CD4-positive, alpha-beta T cell treated with Interleukin-6 at 100 ng/mL for 8 hours (primary cell): ENCODE results near the gene WNT16.
"Not testable (repeated sequence)": the region's sequence is repeated elsewhere in the genome, so short reads cannot be mapped to it uniquely, and the experiment has no call there.

ENCODE experiments used
- DNase-seq: peaks from one replicate; pipeline ENCODE4 v3.0.0-alpha.2; 2020; ENCODE audit warnings: mixed read lengths, low spot score

WNT16 gene

DNA sequence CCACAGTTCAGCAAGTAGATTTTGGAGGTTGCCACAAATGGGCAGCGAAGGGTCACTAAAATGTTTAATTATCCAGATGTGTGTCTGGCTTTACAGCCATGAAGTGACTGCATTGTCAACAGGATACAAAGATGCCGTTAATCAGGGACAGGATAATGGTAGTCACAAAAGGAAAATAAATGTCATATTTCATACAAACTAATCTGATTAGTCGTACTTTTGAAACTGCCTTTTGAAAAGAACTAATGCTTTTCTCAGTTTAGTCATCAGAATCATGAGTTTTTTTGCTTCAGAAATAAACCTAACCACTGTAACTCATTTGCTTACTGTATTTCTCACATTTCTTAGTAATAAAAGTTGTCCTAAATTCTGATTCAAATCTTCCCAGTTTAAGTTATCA is 22.2 kb upstream of the WNT16 start:
- DNase-seq: no peak

DNA sequence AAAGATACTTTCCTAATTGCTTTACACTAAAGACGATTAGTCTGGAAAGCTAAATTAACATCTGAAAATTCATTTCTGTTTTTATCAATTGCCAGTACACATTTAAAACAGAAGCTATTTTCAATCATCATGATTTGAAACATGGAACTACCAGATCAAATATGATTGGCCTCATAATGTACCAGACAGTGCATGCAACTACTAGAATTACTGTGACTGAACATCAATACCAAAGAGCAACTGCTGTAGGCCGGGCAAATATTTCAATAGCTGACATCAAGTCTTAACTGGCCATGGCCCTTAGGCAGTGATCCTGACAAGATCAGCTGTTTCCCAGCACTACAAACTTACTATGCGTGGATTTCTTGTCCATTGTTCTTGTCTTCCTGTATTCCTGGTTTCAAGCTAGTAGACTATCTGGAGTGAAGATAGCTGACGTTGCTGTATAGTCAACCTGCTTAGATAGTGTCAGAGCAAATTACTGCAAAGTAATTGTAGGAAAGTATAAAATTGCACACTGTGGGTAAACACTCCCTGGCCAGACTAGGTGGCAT is 21.7 kb upstream of the WNT16 start:
- DNase-seq: no peak

DNA sequence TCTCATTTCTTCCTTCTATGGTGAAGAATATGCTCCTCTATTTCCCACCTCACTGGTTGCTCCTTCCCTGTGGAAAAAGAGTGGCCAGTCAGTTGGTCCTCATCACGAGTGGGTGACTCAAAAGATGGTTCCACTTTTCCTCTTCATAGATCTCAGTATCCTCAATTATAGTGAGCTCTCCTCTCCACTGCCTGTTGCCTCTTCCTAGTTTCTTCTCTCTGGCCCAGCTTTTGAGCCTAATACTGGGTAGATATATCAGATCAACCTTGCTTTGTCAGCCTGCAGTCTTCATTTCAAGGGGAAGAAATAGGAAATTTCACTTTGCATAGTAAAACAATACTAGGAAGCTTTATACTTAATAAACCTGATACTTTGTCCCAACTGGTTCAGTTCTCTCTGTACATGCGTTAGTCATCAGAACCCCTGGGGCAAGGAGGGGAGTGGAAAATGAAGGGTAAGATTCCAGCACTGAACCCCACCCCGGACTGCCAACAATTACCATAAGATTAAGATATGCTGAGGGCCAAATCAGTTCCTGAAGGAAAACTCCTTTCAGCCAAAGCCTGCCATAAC is 15.5 kb upstream of the WNT16 start:
- no peak for DNase-seq

DNA sequence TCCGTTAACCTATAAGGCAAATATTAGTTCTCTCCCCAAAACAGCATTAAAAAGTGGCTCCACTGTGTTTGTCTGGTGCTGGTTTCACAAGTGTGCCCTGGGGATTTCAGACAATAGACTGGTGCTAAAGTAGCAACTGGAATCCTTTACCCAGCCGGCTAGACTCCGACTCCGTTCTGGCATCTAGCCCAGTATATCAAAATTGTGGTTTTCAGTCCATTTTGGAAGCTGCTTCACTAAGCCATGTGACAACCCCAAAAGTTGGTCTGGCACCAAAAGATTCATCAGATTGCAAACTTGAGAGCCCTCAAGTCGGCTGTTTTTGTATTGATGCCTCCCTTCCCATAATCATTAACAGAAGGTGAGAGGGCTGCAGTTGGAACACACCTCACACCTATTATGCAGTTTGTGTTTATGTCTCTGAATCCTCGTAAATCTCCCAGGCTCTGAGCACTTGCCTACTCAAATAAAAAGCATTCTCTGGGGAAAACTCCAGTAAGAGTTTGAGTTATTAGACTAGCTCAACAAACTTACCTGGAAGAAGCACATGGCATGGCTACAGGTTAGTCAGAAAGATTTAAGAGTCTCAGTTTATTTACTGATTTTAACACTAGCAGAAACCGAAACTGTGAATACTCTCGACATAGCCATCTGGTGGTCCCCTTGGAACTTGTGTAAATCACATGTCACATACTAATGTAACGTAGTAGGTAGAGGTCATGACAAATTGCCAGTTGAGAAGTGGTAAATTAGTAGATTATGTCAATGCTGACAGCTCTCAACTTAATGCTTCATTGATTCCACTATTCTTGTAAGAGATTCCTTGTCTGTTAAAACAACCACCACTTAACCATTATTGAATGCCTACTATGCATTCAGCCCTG is 14.8 kb upstream of the WNT16 start:
- no peak for DNase-seq

DNA sequence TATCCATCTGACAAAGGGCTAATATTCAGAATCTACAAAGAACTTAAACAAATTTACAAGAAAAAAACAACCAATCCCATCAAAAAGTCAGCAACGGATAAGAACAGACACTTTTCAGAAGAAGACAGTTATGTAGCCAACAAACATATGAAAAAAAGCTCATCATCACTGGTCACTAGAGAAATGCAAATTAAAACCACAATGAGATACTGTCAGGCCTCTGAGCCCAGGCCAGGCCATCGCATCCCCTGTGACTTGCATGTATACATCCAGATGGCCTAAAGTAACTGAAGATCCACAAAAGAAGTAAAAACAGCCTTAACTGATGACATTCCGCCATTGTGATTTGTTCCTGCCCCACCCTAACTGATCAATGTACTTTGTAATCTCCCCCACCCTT is 13.6 kb upstream of the WNT16 start:
- not testable (repeated sequence) for DNase-seq

DNA sequence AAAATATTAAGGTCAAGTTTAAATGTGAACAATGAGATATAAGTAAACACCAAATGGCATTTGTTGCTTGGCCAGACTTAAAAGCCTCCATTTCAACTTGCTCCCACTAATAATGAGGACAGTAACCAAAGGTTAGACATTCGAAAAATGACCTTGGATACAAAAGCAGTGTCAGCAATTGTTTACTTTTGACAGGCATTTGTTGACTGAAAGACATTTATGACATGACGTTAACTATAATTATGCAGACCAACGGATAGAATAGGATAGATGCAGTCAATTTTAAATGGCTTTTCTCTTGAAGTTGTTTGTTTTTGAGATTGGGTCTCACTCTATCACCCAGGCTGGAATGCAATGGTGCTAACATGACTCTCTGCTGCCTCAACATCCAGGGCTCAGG is 6.3 kb upstream of the WNT16 start:
- no peak for DNase-seq

DNA sequence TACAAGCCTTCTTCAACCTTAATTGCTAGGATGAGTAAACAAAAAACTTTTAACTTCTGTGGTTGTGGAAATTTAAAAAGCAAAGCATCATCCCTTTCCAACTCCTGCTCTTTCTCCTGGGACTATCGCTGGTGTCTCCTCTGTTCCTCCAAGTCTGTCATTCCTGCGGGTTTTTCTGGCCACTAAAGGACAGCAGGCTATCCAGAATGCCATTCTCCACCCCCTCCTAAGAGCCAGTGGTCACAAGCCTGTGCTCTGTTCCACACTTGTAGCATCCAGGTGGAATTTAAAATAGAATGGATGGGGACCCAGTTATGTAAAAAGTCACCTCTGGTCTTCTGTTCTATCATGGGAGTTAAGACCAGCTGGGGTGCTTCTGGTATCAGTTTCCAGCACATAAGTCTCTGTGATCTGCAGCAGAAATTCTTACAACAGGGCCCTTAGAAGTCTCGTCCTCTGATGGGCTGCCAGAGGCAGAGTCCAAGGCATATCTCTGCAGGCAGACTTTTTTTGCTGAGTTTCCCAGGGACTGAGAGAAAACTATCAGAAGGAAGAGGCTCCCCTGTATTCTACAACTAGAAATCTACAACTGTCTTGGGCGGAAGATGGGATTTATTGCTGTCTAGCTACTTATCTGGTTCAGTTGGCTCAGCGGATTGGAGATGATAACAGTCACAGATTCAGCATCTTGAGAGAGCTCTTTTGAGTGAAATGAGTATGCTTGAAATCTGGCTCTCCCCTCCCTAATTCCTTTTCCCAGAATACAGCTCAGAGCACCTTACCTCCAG is 5.1 kb upstream of the WNT16 start:
- DNase-seq: no peak

DNA sequence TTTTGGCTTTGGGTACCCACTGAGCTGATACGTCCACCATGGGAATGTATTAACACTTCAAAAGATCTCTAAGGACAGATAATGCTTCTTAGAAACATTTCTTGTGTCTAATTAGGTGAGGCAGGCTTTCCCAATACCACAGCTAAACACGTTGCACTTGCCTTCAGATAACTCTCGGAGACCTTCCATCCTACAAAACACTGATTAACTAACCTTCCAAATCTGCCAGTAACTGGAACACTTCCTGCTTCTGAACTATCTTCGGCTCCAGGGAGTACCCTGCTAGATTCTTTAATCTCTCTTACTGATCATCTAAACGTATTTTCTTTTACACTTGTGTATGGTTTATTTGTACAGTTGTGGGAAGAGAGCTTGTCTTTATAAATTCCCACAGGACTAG is 1.1 kb upstream of the WNT16 start:
- DNase-seq: no peak

DNA sequence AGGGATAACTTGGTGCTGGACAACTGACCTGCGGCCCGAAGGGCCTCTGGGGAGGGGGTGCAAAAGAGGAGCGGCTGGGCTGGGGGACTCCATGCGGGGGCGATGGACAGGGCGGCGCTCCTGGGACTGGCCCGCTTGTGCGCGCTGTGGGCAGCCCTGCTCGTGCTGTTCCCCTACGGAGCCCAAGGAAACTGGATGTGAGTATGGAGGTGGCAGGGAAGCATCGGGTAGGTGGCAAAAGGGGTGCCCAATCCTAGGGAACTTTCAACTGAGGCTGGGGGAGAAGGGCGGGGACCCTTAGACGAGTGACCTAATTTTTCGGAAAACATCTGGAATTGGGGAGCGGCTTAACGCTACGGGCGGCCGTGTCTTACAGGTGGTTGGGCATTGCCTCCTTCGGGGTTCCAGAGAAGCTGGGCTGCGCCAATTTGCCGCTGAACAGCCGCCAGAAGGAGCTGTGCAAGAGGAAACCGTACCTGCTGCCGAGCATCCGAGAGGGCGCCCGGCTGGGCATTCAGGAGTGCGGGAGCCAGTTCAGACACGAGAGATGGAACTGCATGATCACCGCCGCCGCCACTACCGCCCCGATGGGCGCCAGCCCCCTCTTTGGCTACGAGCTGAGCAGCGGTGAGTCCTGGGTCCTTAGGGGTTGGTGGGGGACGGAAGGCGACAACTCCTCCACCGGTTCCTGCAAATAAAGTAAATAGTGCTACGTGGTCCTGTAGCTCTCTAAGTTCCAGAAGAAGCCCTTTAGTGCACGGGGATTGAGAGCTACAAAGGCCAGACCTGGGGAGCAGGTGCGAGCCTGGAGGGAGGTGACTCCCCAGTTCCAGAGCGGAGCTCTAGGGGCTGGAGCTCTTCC is 622 bp downstream of the WNT16 start:
- DNase-seq: no peak

DNA sequence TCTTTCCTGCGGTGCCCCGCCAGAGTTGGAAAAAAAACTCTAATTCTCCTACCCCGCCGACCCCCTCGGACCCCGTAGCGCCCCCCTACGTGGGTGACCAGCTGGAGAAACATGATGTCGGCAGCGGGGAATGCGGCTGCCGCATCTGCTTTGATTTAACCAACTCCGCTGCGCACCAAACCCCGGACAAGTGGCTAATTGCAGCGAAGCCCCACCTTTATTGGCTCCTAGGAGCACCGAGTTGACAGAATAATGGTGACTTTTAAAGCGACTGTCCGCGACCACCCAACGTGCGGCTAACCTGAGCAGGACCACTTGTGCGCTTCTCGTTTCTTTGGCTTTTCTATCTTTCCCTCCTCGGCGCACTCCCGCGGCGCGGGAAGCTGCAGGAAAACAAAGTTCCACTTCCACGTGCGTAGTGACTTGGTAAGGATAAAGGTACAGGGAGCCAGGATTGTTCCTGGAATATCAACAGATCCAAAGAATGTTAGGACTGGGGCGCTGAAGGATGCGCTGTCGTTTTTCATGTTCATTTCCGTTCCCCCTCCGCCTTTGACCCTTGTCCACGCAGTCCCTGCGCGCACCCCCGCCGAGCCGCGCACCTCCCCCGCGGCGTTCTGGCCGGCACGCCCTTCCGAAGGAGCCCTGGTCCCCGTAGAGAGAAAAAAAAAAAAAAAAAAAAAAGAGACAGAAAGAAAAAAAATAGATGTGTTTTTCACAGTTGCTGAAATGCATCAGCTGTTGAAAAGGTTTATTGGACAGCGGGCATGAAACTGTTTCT is 1.4 kb downstream of the WNT16 start:
- no peak for DNase-seq

DNA sequence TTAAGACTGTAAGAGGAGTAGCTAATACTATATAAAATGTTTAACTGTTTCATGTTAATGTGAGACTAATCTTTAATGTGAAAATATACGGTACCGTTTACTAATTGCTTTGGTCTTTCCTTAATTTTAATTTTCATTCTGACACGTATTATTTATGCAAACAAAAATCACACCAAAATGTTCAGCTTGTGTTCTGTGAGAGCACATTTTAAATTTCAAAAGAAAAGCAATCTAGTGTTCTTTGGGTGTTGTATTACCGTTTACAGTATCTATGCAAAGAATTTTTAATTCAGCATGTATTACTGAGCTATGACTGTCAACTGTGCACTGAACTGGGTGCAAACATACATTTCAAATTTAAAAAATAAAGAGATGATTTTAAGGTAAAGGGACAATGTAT is 2.2 kb downstream of the WNT16 start:
- DNase-seq: no peak

DNA sequence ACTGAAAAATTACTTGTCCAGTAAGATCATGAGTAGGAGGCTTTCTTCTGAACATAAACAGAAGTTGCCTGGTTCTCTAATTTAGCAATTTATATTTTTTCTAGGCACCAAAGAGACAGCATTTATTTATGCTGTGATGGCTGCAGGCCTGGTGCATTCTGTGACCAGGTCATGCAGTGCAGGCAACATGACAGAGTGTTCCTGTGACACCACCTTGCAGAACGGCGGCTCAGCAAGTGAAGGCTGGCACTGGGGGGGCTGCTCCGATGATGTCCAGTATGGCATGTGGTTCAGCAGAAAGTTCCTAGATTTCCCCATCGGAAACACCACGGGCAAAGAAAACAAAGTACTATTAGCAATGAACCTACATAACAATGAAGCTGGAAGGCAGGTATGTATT is 2.8 kb downstream of the WNT16 start:
- DNase-seq: no peak

DNA sequence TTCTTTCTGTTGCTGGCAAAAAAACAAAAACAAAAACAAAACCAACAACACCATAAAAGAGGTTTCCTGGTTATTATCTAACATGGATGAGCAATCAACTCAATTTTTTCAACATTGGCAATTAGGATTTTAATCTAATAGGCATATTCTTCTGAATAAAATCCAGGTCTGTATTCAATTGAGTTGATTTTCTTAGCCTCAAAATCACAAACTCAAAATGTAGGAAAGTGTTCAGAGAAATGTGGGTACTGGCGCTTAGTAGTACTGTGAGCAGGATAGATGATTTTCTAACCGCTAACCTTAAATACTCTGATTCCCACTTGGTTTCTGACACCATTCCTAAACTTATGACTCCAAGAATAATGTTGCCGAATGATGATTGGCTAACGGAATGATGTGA is 5.6 kb downstream of the WNT16 start:
- DNase-seq: no peak

DNA sequence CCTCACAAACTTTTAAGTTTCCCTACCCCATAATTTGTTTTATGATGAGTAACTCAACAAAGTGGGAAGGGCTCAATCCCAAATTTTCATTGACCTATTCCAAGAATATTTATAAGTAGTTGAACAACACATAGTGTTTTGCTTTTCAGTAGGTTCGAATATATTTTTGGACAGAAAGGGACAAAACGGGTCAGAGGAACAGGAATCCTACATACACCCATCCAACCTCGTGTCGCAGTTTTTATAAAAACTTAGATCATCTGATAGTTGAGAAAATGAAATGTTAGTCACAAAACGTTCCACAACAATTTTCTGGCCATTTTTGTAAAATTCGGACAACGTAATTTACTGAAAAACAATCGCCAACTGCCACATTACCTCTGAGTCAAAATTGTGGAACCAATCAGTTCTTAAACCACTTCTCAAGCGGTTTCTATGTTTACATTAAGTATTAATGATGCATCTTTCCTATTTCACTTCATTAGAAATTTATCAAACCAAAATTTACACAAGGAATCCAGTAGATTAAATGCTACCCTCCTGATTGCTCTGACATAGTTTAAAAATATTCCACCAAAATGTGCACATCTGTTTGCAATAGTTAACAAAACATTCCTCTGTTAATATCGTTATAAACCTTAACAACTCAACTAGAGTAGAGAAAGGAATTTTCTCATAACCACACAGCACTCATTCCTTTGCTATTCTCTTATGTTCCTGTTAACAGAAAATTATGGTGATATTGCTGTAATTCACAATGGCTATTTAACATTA is 6.3 kb downstream of the WNT16 start:
- DNase-seq: no peak

DNA sequence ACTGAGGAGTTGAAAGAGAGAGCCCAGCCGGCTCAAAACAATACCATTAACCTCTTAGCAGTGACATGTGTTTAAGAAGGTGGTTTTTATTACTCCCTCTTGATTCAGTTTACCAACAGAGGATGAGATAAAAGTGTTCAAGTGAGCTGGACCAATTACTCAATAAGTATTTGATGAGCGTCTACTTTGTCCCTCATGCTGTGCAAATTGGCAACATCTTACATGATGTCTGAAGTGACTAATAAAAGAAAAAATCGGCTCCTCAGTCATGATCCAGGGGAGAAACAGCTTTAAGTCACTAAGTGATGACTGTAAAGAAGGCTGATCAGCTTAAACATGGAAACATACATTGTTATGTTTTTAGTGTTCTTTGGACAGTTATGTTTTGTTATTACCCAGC is 7.8 kb downstream of the WNT16 start:
- no peak for DNase-seq

DNA sequence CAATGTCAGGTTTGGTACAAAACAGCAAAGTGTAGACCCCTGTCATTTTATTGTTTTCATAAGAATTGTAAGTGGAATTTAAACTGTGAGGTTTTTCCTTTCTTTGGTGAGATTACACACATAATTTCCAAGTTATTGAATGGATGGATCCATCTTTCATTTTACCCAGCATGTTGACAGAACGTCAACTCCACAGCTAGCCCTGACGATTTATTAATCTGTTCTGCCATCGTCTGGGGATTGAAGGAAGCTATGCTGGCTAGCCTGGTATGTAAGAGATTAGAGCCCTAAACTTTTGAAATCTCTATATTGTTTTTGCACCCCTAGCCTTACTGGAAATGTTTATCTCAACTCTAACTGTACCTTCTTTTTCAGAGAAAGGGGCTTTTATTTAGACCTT is 8.6 kb downstream of the WNT16 start:
- no peak for DNase-seq

DNA sequence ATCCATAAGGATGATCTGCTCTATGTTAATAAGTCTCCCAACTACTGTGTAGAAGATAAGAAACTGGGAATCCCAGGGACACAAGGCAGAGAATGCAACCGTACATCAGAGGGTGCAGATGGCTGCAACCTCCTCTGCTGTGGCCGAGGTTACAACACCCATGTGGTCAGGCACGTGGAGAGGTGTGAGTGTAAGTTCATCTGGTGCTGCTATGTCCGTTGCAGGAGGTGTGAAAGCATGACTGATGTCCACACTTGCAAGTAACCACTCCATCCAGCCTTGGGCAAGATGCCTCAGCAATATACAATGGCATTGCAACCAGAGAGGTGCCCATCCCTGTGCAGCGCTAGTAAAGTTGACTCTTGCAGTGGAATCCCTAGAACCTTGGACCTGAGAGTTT is 10.3 kb downstream of the WNT16 start:
- DNase-seq: no peak

DNA sequence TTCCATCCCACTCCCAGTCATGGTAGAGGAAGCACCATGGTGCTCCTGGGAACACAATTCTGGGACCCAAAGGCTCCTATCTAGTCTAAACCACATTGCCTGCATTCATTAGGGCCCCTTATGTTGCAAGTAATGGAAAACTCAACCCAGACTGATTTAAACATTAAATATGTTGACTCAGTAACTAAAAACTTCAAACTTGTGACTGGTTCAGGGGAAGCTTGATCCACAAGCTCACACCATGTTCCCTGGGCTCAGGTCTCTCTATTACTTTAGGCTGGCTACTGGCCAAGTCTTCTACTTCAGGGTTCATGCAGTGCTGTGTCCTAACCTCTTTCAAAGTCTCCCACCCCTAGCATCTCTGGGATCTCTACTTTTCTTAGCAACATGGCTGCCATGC is 13.1 kb downstream of the WNT16 start:
- no peak for DNase-seq

DNA sequence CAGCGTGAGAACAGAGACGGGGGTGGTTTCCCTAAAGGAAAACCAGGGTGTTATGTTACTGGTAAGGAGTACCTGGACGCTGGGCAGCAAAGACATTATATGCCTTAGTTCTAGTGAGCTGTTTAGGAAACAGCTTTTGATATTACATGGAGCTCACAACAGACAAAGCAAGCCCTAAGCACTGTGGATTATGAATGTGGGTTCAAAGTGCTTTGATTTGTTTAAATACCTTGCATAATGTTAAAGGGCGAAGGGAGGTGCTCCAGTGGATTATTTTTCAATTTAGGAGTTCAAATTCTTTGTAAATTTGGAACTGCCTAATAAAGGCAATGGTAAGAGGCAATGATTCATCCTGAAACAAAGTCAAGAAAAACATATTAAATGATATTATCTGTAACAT is 13.8 kb downstream of the WNT16 start:
- DNase-seq: no peak

DNA sequence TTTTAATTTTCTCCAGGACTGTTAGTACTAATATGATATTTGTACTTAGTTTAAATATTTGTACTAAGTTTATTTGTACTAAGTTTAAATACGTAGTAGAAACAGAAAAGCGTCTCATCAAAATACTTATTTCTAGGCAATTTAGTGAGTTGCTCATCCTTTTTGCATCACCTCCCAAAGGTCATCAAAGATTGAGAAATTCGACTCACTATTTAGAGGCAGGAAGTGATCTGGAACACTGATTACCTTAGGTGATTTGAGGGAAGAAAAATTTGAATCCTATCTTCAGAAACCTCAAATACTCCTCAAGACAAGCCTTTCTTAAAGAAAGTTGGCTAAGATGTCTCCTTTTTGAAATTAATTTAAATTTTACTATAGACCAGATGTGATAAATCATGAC is 14.5 kb downstream of the WNT16 start:
- no peak for DNase-seq
